NCI-H82 (cell line): ENCODE results near the gene NCOA5.
"Not testable (repeated sequence)": the region's sequence is repeated elsewhere in the genome, so short reads cannot be mapped to it uniquely, and the experiment has no call there.

Experiments used
- DNase-seq: peaks from one replicate; lab custom pipeline; 2025; lab: John Stamatoyannopoulos, UW

The NCOA5 gene

DNA sequence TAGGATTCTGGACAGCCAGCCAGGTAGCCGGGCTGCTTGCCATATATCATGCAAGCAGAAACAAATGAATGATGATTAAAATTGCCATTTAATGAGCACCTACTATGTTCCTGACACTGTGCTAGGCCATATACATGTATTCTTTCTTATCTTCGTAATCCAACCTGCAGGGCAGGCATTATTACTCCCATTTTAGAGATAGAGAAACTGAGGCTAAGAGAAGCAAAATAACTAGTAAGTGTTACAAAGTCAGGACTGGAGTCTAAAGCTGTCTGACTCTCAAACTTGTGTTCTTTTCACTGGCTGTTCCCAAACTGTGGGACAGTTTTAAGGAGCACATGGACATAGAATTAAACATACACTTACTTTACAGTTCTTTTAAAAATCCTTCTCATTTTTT, 30.4 kb upstream of the NCOA5 start:
- DNase-seq: no peak

DNA sequence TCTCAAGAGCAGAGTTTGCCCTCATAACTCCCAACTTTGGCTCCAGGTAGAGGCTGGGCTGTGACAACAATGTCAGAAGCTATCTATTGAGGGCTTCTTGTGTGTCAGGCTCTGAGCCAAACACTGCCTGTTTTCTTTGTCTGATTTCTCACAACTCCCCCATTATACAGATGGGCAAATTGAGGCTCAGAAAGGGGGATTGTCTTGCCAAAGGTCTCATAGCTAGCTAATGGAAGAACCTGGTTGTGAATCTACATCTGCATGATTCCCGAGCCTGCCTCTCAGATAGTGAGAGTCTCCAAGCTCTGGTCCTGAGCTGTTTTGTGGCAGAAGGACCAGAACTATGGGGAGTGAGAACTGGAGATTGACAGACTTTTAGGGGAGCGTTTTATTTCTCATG, 29.8 kb upstream of the NCOA5 start:
- DNase-seq: no peak

DNA sequence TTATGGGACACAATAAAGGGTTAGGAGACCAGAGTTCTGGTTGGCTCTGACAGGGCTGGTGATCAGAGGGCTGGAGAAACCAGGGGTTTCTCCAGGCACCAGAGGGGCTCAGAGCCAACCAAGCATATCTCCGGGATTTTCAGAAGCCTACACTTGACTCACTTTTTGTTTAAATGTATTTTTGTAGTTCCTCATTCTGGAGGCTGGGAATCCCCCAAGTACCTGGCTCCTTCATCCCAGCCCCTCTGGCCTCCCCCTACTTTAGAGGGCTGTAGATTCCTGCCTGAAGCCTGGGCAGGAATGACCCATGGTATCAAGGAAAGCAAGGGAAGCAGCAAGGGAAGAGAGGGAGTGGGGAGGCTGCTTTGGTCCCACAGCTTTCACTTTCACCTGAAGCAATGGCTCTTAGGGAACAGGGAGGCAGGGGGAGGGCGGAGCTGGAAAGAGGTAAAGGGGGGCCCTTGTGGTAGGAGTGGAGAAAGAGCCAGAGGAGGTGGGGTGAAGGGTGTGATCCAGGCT, 29.3 kb upstream of the NCOA5 start:
- DNase-seq: no peak

DNA sequence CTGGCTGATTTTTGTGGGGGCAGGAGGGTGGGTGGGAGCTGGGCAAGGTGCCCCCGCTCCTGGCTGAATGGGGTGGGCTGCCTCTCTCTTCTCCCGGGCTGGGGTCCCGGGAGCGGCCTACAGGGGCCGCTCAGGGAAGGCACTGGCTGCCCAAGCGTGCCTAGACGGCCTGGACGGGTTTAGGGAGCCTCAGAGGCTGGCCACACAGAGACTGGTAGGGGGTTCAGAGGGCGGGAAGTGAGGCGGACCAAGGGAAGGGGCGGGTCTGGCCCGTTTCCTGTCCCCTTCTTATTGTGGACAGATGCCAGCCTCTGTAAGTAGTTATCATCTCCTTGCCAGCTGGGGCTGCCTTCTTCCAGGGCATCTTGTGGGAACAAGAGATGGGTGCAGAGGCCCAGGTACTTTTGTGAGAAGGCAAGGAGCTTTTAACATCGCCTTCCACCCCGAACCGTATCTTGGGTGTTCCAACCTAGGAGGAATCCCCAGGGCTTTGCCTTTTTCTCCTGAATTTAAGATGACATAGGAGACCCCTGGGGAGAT, 28.8 kb upstream of the NCOA5 start:
- DNase-seq: no peak

DNA sequence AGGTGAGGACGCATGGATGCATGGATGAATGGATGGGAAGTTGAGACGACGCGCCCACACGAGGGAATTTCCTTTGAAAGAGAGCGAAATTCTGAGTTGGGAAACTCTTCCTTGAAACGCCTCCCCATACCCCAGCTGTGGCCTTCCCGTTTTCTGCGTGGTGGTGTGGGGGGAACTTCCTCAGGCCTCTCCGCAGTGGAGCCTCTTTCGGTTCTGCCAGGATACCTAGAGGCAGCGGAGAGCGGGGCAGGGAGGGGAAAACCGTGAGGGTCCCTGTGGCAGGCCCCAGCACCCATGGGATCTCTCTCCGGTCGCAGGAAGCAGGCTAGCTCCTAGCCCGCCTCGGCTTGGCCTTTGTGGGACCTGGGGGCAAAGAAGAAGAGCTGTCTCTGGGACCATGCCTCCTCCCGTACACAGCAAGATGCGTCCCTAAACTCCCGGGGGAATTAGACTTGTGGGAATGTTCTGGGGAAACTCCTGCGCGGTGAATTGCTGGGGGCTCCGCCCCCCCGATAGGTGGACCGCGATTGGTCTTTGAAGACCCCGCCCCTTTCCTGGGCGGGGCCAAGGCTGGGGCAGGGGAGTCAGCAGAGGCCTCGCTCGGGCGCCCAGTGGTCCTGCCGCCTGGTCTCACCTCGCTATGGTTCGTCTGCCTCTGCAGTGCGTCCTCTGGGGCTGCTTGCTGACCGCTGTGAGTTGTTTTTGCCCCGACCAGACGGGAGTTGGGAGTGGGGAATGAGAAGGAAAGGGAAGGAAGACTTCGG, 28.1 kb upstream of the NCOA5 start, which contains the start of gene CD40:
TSS of gene CD40 (plus strand) at position 611 of the 764 bp plus-strand sequence. CDS start at position 641, 30 bp downstream.
- DNase-seq: peak; percentile 64

DNA sequence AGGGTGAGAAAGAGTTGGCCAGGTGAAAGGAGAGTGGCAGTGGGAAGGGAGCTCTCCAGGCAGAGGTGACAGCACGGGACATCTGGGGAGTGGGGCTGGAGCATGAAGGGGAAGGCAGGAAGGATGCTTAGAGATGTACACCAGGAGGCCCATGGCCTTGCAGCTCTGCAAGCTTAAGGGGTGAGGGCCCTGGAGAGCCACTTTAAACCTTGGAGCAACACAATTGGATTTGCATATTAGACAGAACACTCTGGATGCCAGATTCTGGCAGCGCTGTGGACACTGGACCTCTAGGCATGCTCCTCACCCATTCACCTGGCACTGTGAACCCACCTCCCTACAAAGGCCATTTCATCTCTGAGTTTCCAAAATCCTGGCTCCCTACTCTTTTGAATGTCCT, 24.7 kb upstream of the NCOA5 start:
- no peak for DNase-seq

DNA sequence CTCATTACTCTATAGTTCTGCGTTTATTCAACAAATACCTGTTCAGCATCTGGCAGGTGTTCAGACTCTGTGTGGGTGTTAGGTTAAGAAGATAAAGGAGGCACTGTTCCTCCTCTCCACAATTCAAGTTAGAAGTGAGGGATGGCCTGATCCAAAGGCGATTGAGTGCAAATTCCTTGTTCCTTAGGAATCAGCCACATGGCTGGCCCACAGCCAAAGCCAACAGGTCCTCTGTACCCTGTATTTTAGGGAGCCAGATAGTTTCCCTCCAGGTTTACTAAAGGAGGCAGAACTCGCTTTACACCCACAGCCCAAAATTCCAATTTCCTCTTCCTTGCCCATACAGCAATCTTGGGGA, 23.3 kb upstream of the NCOA5 start:
- peak; percentile 45 for DNase-seq

DNA sequence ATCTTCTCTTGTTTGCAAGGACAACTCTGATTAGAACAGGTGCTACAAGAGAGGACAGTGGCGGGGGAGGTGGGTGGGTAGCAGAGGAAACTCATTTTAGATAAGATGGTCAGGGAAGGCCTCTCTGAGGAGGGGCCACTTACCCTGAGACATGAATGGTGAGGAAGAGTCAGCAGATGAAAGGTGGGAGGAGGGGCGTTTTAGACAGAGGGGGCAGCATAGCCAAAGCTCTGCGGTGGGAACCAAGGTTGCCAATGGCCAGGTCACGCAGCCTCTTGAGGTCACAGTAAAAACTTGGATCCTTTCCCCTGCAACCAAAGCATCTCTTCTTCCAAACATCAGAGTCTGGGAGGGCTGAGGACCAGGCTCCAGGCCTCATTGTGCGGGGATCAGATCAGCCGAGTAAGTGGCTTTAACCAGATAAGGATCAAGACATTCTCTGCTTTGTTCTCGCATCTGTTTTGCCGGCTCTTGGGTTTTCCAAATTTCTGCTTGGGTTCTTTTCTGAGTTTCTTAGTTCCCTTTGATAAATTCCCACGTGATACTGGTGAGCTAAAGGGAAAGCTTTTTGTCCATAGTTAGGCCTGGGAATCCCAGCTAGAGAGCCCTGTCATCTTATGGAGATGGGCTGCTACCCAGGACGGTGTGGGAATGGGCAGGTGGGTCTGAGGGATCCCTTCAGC, 22.8 kb upstream of the NCOA5 start:
- peak; percentile 73 for DNase-seq

DNA sequence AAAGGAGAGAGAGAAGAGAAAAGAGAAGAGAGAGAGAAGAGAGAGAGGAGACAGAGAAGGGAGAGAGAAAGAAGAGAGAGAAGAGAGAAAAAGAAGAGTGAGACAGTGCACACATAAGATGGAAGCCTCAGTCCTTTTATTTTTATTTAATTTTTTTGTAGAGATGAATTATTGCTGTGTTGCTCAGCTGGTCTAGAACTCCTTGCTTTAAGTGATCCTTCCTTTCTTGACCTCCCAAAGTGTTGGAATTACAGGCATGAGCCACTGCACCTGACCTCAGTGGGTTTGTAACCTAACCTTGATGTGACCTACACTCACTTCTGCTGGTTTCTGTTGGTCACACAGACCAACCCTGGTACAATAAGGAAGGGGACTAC, 22.1 kb upstream of the NCOA5 start:
- DNase-seq: no peak

DNA sequence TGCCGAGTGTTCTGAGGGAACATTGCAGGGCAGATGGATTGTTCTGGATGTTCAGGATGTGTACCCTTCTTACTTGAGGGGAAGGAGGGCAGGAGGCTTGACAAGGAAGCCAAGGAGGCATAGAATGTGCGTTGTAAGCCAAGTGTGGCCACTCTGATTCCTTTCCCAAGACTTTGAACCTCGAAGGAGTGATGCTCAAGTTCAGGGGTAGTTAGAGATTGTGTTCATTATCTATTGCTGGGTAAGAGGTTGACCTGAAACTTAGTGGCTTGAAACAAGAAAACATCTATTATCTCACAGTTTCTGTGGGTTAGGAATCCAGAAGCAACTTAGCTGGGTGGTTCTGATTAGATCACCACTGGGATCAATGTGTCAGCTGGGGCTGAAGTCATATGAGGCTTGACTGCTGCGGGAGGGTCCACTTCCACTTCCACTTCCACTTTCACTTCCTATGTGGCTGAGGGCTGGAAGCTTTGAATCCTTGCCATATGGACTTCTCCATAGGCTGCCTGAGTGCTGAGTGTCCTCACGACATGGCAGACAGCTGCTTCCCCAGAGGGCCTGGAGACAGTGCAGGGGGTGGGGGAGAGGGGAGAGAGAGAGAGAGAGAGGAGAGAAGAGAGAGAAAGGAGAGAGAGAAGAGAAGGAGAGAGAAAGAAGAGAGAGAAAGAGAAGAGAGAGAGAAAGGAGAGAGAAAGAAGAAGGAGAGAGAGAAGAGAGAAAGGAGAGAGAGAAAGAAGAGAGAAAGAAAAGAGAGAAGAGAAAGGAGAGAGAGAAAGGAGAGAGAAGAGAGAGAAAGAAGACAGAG, 21.5 kb upstream of the NCOA5 start:
- DNase-seq: peak; percentile 44

DNA sequence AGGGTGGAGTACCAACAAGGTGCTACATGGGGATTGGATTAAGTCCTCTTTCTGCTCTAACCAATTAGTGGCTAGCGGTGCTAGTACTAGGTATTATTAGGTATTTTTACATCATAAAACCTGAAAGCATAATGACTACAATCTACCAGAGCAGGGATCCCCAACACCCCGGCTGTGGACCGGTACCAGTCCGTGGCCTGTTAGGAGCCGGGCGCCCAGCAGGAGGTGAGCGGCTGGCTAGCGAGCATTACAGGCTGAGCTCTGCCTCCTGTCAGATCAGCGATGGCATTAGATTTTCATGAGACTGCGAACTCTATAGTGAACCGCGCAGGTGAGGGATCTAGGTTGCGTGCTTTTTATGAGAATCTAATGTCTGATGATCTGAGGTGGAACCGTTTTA, 19.2 kb upstream of the NCOA5 start:
- no peak for DNase-seq

DNA sequence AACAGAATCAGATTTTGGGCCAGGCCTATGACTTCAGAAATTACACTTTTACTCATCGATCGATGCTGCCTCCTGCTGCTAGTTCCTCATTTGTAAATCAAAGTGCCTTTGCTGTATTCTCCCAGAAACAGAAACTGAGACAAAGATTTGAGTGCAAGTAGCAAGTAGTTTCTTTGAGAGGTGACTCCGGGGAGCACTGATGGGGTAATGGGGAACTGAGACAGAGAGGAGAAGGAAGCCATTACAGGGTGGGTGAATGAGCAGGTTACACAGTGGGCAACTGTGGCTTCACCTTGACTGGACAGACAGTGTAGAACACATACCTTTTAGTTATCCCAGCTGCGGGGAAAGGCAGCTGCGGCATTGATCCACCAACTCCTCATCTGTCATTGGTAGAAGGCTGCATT, 18.7 kb upstream of the NCOA5 start:
- no peak for DNase-seq

DNA sequence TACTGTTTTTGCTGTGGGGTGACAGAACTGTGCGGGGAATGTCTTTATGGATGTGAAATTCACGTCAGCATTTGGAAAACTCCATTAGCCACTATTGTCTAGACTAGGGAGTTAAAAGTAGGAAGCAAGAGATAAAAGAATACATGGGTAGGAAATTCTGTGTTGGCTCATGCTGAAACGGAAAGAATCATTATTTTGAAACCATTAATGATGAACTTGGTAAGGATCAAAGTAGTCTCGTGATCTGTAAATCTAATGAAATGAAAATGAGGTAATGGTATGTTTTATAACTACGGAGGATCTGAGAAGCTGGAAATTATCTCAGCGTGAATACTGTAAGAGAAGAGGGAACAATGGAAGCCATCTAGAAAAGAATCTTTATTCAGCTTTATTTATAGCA, 17.3 kb upstream of the NCOA5 start:
- DNase-seq: no peak

DNA sequence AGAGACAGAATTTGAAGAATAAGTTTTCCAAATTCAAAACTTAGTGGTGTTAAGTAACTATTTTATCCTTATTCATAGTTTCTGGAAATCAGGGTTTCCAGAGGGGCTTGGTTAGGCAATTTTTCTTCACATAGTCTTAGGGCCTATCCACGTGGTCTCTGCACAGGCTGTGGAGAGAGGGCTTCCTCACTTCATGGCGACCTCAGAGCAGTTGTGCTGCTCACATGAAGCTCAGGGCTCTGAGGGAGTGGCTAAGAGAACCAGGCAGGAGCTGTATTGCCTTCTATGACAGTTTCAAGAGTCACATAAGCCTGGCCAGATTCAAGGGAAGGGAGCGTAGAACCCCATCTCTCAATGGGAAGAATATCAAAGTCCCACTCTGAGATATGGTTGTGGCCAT, 14.5 kb upstream of the NCOA5 start:
- no peak for DNase-seq

DNA sequence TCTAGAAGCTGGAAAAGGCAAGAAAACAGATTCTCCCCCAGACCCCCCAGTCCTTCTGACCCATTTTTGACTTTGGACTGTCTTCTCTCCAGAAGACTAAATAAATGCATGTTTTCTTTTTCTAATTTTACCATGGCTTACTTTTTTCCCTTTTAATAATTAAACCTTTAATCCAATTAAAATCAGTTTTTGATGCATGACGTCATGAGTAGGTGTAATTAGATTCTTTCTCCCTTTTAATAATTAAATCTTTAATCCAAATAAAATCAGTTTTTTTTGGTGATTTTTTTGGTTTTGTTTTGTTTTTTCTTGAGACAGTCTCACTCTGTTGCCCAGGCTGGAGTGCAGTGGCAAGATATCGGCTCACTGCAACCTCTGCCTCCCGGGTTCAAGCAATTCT, 13.2 kb upstream of the NCOA5 start:
- no peak for DNase-seq

DNA sequence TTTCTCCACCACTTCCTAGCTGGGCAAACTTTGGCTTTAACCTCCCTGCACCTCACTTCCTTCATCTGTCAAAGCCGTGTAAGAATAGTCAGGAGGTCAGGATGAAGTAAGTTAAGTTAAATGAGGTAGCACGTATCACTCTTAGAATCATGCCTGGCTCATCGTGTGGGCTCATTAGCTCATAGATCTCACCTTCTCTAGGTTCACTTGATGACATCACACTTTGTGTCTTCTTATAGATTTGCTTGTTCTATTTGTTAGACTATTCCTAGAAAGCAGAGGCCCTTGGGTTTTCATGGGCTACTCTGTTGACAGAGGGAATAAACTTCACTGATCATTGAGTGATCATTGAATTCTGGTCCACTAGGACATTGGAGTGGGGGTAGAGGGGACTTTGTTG, 12.2 kb upstream of the NCOA5 start:
- DNase-seq: no peak

DNA sequence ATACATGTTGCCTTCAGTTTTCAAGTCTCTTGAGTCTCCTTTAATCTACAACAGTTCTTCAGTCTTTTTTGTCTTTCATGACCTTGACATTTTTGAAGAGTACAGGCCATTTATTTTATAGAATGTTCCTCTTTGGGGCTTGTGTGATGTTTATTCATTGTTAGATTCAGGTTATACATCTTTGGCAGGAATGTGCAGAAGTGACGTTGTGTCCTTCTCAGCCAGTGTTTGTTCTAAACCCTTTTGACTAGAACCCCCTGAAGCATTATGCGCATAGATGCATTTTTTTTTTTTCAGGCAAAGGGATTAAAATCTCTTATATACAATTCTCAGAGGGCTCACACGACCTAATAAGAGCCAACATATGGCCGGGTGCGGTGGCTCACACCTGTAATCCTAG, 11.2 kb upstream of the NCOA5 start:
- DNase-seq: peak; percentile 33

DNA sequence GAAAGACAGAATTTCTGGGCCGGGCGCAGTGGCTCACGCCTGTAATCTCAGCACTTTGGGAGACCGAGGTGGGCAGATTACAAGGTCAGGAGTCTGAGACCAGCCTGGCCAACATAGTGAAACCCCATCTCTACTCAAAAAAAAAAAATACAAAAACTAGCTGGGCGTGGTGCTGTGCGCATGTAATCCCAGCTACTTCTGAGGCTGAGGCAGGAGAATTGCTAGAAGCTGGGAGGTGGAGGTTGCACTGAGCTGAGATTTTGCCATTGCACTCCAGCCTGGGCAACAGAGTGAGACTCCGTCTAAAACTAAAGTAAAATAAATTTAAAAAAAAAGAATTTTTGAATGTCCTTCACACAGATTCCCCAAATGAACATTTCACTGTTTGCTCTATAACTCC, 10.7 kb upstream of the NCOA5 start:
- DNase-seq: not testable (repeated sequence)

DNA sequence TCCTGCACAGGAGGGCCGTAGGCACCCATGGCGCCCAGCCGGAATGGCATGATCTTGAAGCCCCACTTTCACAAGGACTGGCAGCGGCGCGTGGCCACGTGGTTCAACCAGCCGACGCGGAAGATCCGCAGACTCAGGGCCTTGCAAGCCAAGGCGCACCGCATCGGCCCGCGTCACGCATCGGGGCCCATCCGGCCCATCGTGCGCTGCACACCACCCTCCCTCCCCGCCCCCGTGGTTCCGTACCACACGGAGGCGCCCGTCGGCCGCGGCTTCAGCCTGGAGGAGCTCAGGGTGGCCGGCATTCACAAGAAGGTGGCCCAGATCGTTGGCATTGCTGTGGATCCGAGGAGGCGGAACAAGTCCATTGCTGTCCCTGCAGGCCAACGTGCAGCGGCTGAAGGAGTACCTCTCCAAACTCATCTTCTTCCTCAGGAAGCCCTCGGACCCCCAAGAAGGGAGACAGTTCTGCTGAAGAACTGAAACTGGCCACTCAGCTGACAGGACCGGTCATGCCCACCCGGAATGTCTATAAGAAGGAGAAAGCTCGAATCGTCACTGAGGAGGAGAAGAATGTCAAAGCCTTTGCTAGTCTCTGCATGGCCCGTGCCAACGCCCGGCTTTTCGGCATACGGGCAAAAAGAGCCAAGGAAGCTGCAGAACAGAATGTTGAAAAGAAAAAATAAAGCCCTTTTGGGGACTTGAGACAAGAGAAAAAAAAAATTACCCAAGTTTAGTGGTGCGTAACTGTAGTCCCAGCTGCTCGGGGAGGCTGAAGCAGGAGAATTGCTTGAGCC, 9.9 kb upstream of the NCOA5 start:
- DNase-seq: no peak

DNA sequence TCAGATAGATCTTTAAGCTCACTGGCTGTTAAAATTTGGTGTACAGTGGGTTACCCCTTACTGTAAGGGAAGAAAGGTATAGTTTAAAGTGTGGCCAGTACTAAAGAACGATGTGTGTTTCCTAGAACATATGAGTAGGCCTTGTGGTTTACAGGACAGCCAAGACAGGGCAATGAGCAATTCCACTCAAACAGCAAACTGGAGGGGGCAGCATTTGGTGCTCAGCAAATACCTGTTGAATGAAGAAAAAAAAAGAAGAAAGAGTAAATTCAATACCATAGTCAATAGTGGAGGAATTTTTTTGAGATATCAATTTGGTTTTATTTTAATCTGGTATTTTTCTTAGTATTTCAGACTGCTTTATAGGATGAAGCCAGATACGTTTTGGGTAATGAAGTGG, 3.8 kb upstream of the NCOA5 start:
- DNase-seq: no peak
